ENCODE measurements around the gene TRIM63.

TRIM63 gene

GRCh38 chr1:26053718-26054560 lies 13.5 kb downstream of the TRIM63 start:
- DNase-seq, result peak; percentile 45

DNA sequence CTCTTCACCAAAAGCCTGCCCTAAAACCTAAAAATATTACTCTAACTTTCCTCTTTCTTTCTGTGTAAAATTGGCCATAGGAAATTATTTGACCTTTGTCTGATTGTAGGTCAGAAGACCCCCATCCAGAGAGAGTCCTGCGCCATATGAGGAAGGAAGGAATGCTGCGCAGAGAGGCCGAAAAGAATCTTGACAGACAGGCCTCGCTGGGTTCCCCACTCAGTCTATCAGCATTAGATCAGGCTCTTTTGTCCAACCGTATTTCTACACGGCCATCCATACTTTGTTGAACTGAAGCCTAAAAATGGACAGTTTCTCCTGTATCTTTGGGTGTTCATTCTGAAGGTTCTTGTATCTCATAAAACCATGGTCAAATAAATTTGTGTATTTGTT lies 17.2 kb downstream of the TRIM63 start:
- no peak for DNase-seq

GRCh38 chr1:26049531-26050247 lies 17.7 kb downstream of the TRIM63 start:
- DNase-seq, result no peak

- DNase-seq, result peak; percentile 17
Observed at GRCh38 chr1:26047278-26047874, 20.1 kb downstream of the TRIM63 start.

DNA sequence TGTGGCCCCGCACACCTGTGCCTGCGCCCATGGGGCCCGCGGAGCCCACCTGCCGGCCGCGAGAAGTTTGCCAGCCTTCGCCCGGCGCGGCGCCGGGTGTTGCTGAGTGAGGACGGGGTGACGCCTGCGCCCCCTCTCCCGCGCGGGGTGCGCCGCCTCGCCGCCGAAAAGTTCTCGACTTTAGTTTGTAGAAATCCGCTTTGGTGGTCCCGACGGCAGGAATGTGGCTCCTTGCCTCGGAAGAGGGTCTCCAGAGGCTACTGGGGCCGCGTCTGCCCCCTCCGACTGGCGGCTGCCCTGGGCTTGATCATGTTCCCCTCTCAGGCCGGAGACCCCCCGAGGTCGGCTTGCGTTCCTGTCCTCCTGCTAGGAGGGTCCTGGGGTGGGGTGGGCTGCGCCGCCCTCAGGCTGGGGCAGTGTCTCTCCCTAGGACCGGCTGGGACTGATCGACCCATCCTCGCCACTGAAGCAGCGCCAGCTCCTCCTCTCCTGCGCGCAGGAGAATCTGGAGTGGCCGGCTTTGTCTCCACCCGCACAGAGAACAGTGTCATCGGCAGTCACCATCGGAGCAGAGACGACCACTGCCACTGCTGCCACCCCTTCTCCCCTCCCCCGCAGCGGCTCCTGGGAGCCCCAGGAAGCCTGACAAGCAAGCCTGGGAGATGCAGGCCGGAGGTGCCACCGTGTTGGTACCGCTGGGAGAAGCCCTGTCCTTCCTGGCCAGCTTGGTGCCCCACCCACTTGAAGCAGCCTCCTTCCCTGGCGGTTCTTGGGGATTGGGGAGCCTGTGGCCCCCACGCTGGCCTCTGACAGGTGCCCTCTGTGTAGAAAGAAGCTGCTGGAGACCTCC lies 21.0 kb downstream of the TRIM63 start:
- DNase-seq, result peak; percentile 54

GRCh38 chr1:26045722-26046245 lies 21.6 kb downstream of the TRIM63 start, which contains the start of gene SLC30A2:
Gene SLC30A2, minus strand, starts transcription at chr1:26046118. Its CDS starts 222 bp downstream, at chr1:26045896.
- peak; percentile 63 for DNase-seq

DNA sequence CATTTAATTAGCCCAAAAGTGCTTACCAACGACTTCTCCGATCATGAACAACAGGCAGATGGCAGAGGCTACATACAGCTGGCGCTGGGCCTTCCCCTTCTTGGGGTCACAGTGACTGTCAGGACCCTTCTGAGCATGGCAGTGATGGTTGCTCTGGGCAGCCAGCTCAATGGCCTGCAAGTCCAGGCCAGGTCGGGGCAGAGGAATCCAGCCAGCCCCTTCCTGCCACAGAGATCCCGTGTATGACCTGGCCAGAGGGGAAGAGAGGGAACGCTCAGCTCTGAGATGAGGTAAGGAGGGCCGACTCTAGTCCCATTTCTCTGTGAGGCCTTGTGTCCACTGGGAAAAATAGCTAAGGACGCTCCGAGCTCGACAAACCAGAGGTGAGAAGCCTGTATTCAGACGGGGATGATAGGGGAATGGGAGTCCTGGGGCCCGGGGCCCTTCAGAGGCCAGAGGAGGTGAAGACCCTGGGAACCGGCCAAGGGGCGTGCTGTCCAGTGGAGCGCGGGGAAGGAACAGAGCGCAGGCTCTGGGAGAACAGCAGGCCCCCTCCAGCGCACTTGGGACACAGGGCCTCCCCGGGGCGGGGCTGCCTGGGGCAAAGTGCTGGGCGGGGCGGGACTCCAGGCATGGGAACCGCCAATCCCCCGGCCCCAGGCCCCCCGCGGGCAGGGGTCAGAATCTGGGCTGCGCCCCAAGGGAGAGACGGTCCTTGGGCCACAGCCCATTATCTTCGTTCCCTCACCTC lies 22.3 kb downstream of the TRIM63 start:
- peak; percentile 21 for DNase-seq

- no peak for DNase-seq
Observed at GRCh38 chr1:26044414-26044813, 23.0 kb downstream of the TRIM63 start.

DNA sequence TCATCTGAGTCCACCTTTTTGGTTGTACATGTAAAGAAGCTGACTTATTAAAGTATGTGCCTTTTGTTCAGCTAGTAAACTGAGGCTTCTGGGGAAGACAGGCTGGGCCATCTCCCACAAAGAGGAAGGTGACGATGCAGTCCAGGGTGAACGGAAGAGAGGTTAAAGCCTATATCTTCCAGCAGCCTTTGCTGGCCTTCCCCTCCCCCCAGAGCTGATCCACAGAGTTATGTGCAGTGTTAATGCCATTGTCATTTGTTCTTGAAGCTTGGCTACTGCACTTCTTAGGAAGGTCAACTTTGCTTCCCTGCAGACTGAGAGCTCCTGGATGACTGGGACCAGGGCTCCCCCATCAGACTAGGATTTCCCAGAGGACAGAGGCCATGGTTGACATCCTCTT lies 23.7 kb downstream of the TRIM63 start:
- no peak for DNase-seq

DNA sequence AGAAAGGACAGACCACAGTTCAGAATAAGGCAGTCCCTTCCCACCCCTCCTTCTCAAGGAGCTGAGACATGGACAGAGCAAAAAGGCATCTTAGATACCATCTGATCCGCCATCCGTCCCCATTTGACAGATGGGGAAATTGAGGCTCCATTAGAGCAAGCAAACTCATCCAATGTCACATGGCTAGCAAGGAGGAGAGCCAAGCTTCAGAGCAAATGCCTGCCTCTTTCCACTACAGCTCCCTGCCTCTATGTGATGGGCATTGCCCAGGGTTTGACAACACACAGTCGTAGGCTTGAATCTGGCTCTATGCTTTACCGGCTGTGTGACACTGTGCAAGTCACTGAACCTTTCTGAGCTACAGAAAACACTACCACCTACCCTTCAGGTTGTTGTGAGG lies 25.5 kb downstream of the TRIM63 start:
- DNase-seq, result no peak

- DNase-seq, result no peak
Observed at GRCh38 chr1:26041401-26041800, 26.0 kb downstream of the TRIM63 start.

- DNase-seq, result no peak
Observed at GRCh38 chr1:26038904-26039303, 28.5 kb downstream of the TRIM63 start.

- no peak for DNase-seq
Observed at GRCh38 chr1:26038477-26038876, 29.0 kb downstream of the TRIM63 start.

DNA sequence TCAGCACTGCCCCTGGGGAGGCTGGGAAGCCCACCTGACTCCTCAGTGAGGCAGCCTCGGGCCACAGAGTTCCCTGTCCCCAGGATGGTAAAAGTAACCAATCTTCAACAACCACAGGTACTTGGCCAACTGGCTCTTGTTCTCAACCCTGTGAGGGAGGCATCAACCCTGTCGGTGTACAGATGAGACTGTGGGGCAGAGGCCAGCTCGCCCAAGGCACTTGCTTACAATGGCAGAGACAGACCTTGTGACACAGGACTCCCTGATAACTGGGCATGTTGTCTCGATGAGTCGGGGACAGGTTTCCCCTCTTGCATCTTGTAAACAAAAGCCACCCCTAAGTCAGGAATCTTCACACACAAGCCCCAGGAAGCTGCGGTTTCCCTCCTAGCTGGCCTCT lies 29.5 kb downstream of the TRIM63 start:
- DNase-seq, result no peak

DNA sequence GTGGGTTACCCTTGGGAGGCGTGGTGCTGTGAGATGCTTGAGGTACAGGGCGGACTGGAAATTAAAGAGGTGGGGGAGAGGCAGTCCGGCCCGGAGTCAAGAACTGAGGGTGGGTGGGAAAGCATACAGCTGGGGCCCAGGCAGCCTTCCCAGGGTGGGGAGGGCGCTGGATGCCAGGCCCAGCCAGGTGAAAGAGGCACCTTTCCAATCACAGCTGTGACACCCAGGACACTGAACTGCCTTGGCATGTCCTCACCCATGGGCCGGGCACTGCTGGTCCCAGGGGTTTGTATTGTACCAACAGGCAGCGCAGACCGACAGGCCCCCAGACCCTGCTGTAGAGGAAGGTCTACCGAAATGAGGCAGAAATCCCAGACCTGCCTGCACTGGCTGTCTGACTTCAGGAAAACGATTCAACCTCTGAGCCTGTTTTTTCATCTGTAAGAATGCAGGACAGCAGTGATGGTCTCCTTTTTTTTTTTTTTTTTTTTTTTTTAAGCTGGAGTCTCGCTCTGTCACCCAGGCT lies 30.6 kb downstream of the TRIM63 start:
- DNase-seq, result no peak

DNA sequence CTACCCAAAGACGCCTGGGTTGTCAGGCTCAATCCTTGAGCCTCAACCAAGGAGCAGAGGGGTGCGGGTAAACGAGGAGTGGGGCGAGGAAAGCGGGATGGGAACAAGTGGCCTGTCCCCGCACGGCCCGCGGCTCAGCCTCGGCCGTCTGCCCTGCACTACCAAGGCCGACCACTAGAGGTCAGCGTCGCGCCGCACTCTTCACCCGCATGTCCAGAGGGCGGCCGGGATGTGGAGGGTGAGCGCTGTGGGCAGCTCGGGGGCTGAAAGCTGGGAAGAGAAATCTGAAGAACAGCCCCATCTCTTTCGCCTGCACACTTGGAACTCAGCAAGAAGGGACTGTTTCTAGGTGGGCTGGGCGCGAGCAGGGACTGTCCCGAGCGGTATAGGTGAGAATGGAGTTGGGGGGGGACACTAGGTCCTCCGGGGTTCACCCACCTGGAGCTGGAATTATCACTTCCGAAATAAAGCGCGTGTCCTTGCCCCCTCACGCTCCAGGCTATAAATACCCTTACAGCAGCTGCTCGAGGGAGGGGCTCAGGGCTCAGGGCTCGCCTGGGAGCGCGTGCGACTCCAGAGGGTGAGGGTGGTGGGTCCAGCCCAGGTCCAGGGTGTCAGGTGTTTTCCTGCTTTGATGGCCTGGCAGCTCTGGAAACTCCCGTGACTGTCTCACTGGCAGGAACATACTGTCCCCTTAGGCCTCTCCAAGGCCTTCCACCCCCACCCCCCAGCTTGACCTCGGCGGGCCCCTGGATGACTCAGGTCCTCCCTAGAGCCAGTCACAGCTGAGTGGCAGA lies 31.3 kb downstream of the TRIM63 start:
- DNase-seq, result peak; percentile 97

DNA sequence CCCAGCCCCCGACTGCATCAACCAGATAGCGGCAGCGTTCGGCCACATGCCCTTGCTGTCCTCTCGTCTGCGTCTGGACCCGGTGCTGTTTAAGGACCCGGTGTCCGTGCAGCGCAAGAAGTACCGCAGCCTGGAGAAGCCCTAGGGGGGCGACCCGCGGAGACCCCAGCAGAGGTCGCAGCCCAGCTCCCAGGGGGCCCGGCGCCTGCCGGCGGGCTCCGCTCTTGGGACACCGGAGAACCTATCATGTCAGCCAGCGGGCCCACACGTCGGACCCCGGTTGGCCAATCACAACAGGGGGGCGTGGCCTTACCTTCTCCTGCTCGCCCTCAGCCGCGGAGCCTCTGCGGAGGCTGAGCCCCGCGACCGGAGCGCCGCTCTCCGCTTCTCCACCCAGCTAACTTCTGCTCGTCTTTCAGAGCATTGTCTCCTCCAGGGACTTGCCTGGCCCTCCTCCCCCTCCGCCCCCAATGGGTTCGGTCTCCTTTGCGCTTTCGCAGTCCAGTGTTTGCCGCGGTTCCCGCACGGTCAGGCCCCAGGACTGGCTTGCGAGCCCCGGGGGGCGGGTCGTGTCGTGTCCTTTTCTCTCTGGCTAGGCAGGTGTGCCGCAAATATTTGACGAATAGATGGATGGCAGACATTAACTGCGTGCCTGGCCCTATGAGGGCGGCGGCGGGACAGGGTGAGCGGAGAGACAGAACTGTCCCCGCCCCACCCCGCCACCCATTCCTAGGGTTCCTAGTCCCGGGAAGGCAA lies 32.0 kb downstream of the TRIM63 start:
- DNase-seq, result peak; percentile 97

DNA sequence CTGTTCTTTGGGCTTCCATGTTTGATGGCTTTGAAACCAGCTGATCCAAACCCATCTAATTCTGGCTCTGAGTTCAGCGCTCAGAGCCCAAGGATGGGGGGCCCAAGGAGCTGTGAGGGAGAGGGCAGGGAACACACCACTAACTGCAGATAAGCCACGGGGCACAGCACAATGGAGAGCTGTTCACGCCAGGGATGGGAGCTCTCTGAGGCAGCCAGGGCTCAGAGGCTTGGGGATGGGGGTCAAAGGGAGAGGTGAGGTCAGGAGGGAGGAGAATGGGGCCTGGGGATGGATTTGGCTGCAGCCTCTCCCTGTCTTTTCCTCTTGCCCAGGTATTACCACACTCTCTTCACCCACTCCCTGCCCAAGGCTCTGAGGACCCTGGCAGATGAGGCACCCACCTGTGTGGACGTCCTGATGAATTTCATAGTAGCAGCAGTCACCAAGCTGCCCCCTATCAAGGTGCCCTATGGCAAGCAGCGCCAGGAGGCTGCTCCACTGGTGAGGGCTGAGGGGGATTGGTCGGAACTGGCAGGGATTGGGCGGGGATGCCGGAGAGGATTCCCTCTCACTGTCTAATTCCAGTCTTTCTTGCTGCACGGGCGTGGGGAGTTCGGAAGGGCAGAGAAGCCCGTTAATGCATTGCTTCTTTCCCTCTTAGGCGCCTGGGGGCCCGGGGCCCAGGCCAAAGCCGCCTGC lies 32.8 kb downstream of the TRIM63 start:
- no peak for DNase-seq
